Erythroblast (primary cell): ENCODE measurements around the gene NFIX.

Experiments used
- GATA1 ChIP-seq: IDR thresholded peaks from 2 replicates; pipeline ENCODE4 v1.6.1; 2011; ENCODE audit warnings: low read depth, mild to moderate bottlenecking, control low read depth, low read length, moderate library complexity
- POLR2A ChIP-seq: IDR thresholded peaks from 2 replicates; pipeline ENCODE4 v1.6.1; 2011; ENCODE audit warnings: mild to moderate bottlenecking, low read length

- TF ChIP-seq POLR2A (no peak), GATA1 (no peak)
These were observed 139.4 kb downstream of the NFIX start for GRCh38 chr19:13134626-13135025.
